DMS153 treated with DMSO at 0.1 percent for 48 hours (cell line): Measurements from ENCODE around the gene PCDHGC3.

Experiments used
- DNase-seq: peaks from one replicate; lab custom pipeline; 2025; ENCODE audit not compliant: unreplicated experiment; lab: John Stamatoyannopoulos, UW

PCDHGC3 gene

GRCh38 chr5:141506381-141507155, 30.8 kb downstream of the PCDHGC3 start:
- no peak for DNase-seq

DNA sequence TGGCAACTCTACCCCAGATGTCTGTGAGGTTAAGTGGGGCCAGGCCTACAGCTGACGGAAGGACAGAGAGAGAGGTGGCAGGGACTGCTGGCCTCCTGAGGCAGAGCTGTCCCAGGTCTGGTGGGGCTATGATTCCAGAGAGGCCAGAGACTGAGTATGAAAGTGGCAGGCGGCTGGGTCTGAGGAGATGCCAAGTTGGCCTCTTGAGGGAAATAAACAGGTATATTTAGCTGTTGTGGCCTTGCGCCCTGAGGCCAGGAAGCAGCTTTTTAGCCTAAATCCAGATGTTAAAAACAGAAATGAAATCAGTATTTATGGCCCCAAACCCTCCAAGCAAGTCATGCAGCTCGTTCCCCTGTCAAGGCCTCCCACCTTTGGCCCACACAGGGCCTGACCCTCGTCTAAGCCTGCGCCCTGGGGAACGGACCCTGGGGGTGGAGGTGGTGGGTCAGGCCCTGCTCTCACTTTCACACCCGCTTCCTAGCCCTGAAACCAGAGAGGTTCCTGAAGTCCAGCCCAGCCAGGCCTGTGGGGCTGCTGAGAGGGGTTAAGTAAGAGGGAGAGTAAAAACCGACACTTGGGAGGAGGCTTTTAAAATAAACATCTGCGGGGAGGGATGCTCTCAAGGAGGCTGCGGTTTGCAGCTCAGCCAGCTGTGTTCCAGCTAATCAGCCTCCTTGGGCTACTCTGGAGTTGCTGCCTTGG, 31.8 kb downstream of the PCDHGC3 start:
- DNase-seq, result no peak

GRCh38 chr5:141508440-141508797, 32.7 kb downstream of the PCDHGC3 start:
- DNase-seq, result no peak

GRCh38 chr5:141508798-141509611, 33.2 kb downstream of the PCDHGC3 start:
- no peak for DNase-seq

DNA sequence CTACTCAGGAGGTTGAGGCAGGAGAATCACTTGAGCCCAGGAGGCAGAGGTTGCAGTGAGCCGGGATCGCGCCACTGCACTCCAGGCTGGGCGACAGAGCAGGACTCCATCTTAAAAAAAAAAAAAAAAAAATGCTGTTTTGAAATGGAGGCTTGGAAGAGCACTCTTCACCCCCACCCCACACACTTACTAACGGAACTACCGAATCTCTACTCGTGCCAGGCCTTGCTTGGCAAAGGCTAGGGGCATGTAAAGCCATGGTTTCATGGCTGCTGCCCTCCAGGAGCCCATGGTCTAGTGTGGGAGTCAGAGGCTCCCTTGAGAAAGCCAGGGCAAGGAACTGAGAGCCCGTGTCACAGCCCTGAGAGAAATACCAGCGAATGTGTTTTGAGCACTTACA, 34.4 kb downstream of the PCDHGC3 start:
- DNase-seq, result no peak

DNA sequence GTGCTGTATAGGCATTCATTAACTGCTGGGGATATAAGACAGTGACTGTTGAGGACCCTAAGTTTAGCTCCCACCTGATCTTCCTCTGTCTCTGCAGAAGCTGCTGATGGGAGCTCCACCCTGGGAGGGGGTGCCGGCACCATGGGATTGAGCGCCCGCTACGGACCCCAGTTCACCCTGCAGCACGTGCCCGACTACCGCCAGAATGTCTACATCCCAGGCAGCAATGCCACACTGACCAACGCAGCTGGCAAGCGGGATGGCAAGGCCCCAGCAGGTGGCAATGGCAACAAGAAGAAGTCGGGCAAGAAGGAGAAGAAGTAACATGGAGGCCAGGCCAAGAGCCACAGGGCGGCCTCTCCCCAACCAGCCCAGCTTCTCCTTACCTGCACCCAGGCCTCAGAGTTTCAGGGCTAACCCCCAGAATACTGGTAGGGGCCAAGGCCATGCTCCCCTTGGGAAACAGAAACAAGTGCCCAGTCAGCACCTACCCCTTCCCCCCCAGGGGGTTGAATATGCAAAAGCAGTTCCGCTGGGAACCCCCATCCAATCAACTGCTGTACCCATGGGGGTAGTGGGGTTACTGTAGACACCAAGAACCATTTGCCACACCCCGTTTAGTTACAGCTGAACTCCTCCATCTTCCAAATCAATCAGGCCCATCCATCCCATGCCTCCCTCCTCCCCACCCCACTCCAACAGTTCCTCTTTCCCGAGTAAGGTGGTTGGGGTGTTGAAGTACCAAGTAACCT, 35.3 kb downstream of the PCDHGC3 start:
- DNase-seq, result no peak

- no peak for DNase-seq
Measured at GRCh38 chr5:141511771-141512325, 36.1 kb downstream of the PCDHGC3 start.

- peak; percentile 58 for DNase-seq
Measured at GRCh38 chr5:141512390-141512910, 36.7 kb downstream of the PCDHGC3 start.

DNA sequence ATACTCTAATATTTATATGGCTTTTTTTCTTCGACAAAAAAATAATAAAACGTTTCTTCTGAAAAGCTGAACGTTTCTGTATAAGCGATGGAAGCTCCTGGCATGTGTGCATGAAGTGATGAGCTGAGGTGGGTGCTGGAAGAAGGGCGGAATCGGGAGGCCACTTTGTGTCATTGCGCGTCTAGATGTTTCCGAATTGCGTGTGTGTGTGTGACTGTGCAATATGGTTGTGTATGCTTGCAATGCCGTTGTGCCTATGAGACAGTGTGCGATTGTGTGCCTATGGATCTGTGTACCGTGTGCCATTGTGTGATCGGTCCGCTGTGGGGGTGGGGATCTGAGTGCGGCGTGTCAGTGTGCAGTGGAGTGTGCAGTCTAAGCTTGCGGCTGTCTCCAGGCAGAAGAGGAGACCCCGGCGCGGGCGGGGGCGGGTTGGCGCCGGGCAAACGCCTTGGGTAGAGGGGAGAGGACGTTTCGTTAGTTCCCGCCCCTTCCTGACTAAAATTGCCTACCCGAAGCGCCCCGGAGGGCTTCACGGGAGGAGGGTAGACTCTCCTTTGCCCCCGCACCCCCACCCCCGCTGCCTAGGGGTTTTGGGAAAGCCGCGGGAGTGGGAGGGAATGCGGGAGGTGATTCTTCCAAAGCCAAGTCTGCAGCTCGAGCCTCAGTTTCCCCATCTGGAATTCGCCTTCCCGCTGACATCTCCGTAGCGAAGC, 37.3 kb downstream of the PCDHGC3 start:
- DNase-seq, result no peak

DNA sequence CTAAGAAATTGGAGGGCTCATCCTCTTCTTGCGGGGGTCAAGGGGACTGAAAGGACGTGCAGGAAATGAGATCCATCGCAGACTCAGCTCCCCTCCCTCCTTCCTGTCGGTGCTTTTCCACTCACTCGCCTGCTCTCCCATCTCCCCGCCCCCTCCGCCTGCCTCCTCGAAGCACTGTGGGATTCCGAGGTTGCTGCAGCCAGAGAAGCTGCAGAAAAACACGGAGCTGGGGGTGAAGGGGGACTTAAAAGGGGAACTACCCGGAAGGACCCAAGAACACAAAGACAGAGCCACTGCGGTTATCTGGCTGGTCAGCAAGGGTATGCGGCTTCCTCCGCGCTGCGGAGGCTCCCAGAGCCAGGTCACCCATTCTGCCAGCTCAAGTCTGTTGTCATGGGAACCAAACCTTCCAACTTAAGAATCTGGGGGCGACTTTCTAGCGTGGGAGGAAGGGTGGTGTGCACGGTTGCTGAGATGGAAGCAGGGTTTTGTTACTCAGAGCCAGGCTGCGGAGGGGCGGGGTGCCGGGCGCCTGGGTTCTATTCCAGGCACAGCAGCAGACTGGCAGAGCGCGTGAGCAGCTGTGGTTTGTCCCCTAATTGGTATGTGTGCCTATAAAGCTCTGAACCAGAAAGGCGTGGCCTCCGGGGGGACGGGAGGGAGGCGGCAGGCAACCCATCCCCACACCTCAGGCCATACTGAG, 38.0 kb downstream of the PCDHGC3 start:
- DNase-seq, result no peak

DNA sequence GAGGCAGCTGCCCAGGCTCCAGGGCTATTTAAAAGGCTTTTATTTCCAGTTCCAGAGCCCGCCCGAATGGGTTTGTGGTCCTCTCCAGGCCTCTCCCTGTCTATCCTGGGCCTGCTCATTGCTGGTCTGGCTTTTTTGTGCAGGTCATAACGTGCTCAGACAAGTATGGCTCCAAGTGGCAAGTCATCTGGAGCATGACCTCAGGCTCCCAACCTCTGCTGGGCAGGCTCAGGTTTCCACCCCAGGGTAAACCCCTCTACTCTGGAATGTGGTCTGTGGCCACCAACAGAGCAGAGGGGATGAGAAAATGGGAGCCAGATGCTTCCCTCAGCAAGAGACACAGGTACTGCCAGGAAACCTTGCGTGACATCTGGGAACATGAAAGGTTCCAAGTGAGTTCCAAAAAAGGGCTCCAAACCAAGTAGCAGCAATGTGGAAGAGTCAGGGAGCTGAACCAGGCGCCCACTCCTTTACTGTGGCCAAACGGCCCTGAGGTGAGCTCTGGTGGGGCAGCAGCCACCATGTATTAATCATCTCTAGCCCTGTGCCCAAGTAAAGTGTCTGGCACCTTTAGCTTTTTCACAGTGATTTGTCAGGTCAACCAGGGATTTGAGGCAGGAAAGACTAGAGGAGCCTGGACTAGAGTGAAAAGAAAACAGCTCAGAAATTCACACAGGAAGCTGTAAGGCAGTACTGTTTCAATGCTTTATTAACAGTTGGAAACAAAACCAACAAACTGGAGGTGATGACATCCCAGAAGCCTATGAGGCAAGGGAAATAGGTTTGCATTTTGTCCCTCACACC, 38.8 kb downstream of the PCDHGC3 start:
- no peak for DNase-seq

GRCh38 chr5:141515141-141515540, 39.4 kb downstream of the PCDHGC3 start:
- DNase-seq, result no peak

DNA sequence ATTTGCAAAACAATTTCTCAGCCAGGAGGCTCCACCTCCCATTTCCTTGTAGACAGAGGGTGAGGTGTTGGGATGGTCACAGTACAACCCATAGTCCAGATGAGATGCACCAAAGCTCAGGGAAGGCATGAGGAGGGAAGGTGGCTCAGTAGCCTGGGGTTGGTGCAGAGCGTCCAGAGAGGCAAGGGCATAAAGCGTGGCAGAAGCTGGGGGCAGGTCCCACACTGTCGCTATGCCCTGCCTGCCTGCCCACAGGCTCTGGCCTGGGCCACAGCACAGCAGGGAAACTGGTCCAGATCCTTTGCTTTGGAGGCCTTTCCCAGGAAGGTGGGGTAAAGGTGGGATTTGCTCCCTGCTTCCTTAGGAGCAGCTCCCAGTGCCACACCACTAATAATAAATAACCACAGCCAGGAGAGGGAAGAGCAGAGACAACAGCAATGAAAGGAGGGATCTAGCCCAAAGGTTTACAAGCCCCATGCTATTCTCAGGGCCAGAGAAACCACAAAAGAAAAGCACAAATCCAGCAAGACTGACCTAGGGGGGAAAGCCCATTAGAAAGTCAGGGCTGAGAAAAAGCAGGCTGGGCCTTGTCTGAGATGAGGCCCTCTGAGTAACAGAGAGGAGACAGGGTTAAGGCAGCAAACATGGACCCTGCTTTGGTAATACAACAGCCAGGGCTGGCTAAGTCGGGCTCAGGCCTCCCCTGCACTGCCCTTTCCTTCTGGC, 40.3 kb downstream of the PCDHGC3 start:
- no peak for DNase-seq

- DNase-seq, result no peak
Measured at GRCh38 chr5:141516672-141517025, 40.9 kb downstream of the PCDHGC3 start.

DNA sequence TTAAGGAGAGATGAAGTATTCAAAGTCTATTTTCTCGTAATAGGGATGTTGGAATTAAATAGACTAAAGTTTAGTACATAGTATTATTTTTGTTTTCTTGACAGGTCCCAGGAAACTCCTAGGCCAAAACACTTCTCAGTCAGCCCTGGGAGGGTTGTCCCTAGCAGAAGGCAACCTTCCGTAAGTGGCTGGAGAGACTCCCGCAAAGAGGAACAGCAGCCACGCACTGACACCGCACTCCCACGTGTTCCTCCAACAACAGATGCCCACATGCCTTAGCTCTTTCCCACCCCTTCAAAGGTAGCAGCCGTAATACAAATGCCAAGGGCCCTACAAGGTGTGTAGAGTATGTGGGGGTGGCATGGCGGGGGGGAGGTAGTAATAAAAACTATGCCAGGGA, 41.5 kb downstream of the PCDHGC3 start:
- no peak for DNase-seq

GRCh38 chr5:141517880-141518617, 42.3 kb downstream of the PCDHGC3 start:
- no peak for DNase-seq

- DNase-seq, result no peak
Measured at GRCh38 chr5:141518618-141519015, 42.9 kb downstream of the PCDHGC3 start.
